Measurements from ENCODE around the gene ADPRS.

Gene ADPRS

GRCh38 chr1:36133484-36133883 lies 44.8 kb downstream of the ADPRS start:
- peak; percentile 93 for DNase-seq (ENCODE audit: low read depth)

GRCh38 chr1:36134031-36134430 lies 45.3 kb downstream of the ADPRS start:
- no peak for DNase-seq (ENCODE audit: low read depth)

GRCh38 chr1:36134505-36135329 lies 46.0 kb downstream of the ADPRS start:
- no peak for DNase-seq (ENCODE audit: low read depth)

GRCh38 chr1:36135330-36135667 lies 46.6 kb downstream of the ADPRS start:
- DNase-seq (ENCODE audit: low read depth): no peak

GRCh38 chr1:36135796-36136195 lies 47.1 kb downstream of the ADPRS start:
- DNase-seq (ENCODE audit: low read depth): no peak

- DNase-seq (ENCODE audit: low read depth): peak; percentile 80
Measured at GRCh38 chr1:36136535-36136934, 47.8 kb downstream of the ADPRS start.

- no peak for DNase-seq (ENCODE audit: low read depth)
Measured at GRCh38 chr1:36137226-36137625, 48.5 kb downstream of the ADPRS start.

- no peak for DNase-seq (ENCODE audit: low read depth)
Measured at GRCh38 chr1:36137776-36138175, 49.1 kb downstream of the ADPRS start.

GRCh38 chr1:36139521-36139920 lies 50.8 kb downstream of the ADPRS start:
- DNase-seq (ENCODE audit: low read depth): no peak

GRCh38 chr1:36142121-36142520 lies 53.4 kb downstream of the ADPRS start:
- no peak for DNase-seq (ENCODE audit: low read depth)

- no peak for DNase-seq (ENCODE audit: low read depth)
Measured at GRCh38 chr1:36143424-36143823, 54.7 kb downstream of the ADPRS start.

Data from HS-5 (cell line).